Ovary (tissue), 9 donors: ENCODE data around the gene DAPK1. TPM values are rescaled to one million over a fixed set of nuclear protein-coding genes. Genes with fewer than 3 reads are reported as not detected.
A peak's percentile ranks its signal among the peaks of the same experiment; 100 is the strongest.

Experiments used
- DNase-seq, 5 donors: peaks; one replicate each; pipeline ENCODE4 v3.0.0-alpha.2; 2019 to 2020
- H3K27ac ChIP-seq, 2 donors: fragments of 200-600 bp; one replicate each; pipeline versions ENCODE4 v1.5.1 to v1.8.0; 2019 to 2022
- H3K27me3 ChIP-seq: fragments of 200-600 bp; one replicate; pipeline ENCODE4 v1.8.0; 2022
- H3K36me3 ChIP-seq: fragments of 200-600 bp; sonication (generic); one replicate; pipeline ENCODE4 v1.5.1; 2019
- H3K4me1 ChIP-seq: one replicate; pipeline ENCODE4 v1.8.1; 2013; ENCODE audit warnings: mild to moderate bottlenecking, moderate library complexity; ENCODE audit not compliant: insufficient read depth
- H3K4me3 ChIP-seq: fragments of 200-600 bp; sonication (generic); one replicate; pipeline ENCODE4 v1.5.1; 2017
- H3K9me3 ChIP-seq, 2 donors: fragments of 200-600 bp in 1 of 2; sonication (generic) in 1 of 2; one replicate each; pipeline versions ENCODE4 v1.5.1 to v1.8.1; 2013 to 2019; ENCODE audit warnings: mild to moderate bottlenecking in 1 of 2, moderate library complexity in 1 of 2
- EP300 ChIP-seq: sonication (generic); formaldehyde crosslinking; IDR thresholded peaks from one replicate; pipeline ENCODE4 v1.6.1; 2017; ENCODE audit warnings: antibody characterized with exemption
- POLR2A ChIP-seq: fragments of 450-650 bp; IDR thresholded peaks from one replicate; pipeline ENCODE4 v1.6.1; 2017; ENCODE audit warnings: antibody characterized with exemption, mild to moderate bottlenecking, moderate library complexity
- WGBS, 3 donors: extraction: QIAGEN DNeasy Blood & Tissue Kit in 1 of 3; methylation state at CpG; one replicate each; pipeline versions ENCODE4 v1.1.5 to v1.1.7; 2013 to 2017; 5-methylcytosine and 5-hydroxymethylcytosine counted together
- intact Hi-C, 4 donors: fragments of 100-400 bp; cut with DNase I; formaldehyde crosslinking; loops; one replicate each; pipeline versions ENCODE4 v1.11.0 to v1.15.1; 2022 to 2023
- polyA plus RNA-seq, 2 donors: library from polyadenylated mRNA; stranded (reverse); fragments of 200-250 nt in 1 of 2; fragments of 350-450 nt in 1 of 2; fragmentation: Illumina TruSeq in 1 of 2; extraction: RNeasy Lipid Tissue Mini Kit (QIAGEN cat#74804) in 1 of 2; gene quantifications; one replicate each; pipeline ENCODE4 v1.2.3, GENCODE V29; 2013 to 2014
- total RNA-seq, 7 donors: library from RNA; depleted of rRNA in 2 of 7; stranded (reverse); fragments of >200 nt in 2 of 7; fragmentation: NEBNext Ultra II Directional in 3 of 7; extraction: Animal tissue kit (Norgen Biotek cat#: 25700) in 3 of 7; gene quantifications; one replicate each; pipeline versions ENCODE4 v1.1.0 to v1.2.4, GENCODE V29; 2016 to 2023
- TF ChIP-seq, protein P1 (sequence below), 3 donors: fragments of 450-650 bp in 2 of 3; fragments of 200-600 bp in 1 of 3; IDR thresholded peaks; one replicate each; pipeline versions ENCODE4 v1.5.1 to v1.8.0; 2016 to 2022; ENCODE audit warnings: antibody characterized with exemption in 3 of 3, mild to moderate bottlenecking in 1 of 3
- donor health status: DM: no; HTN: no; CAD: no; lungs with moderate emphysema.
- donor health status: DM: no; HTN: no; CAD: no.
- donor health status: Bipolar disorder and iron deficiency.
- donor health status: DM: yes; HTN: yes; CAD: no.
- donor health status: DM: no; HTN: no; CAD: no.
- donor health status: DM: yes; HTN: yes; CAD: no.

The DAPK1 gene
- total and polyA plus RNA-seq, 9 donors = 39.3 to 133 (median 89.6) TPM

DNA sequence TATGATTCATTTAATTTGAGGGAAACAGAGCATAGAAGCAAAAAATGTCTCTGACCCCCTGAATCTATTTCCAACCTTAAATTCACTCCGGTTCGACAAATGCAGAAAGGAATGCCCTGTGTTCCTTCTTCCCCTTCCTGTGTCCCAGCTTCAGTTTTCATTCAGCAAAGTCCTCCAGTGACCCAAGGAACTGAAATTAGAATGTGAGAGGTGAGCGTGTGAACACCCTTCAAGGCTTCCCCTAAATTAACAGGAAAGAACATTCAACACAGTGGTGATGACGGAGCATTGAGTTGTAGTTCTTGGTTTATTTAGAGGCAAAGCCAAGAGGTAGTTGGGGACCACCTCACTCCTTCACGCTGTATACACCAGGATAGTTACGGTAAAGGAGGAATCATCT lies 130.7 kb downstream of the DAPK1 start:
- no peak overlapping the region for H3K27ac ChIP-seq
- H3K36me3 ChIP-seq = no peaks in the 10 kb centered on the region
- TF ChIP-seq, protein P1, sequence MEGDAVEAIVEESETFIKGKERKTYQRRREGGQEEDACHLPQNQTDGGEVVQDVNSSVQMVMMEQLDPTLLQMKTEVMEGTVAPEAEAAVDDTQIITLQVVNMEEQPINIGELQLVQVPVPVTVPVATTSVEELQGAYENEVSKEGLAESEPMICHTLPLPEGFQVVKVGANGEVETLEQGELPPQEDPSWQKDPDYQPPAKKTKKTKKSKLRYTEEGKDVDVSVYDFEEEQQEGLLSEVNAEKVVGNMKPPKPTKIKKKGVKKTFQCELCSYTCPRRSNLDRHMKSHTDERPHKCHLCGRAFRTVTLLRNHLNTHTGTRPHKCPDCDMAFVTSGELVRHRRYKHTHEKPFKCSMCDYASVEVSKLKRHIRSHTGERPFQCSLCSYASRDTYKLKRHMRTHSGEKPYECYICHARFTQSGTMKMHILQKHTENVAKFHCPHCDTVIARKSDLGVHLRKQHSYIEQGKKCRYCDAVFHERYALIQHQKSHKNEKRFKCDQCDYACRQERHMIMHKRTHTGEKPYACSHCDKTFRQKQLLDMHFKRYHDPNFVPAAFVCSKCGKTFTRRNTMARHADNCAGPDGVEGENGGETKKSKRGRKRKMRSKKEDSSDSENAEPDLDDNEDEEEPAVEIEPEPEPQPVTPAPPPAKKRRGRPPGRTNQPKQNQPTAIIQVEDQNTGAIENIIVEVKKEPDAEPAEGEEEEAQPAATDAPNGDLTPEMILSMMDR (IDR thresholded peaks at IDR 0.05) = no peak
- TF ChIP-seq POLR2A (no peak), EP300 (no peak)
- H3K27me3 ChIP-seq = no peaks in the 10 kb centered on the region
- peaks cover 3% of the 10 kb centered on the region for H3K4me1 ChIP-seq
- no peaks in the 10 kb centered on the region for H3K9me3 ChIP-seq
- no peak for DNase-seq
- H3K4me3 ChIP-seq = no peak overlapping the region
- intact Hi-C loops = no loop called here
- WGBS, 3 donors = 88 to 92% (median 89%) methylated on average over 6 of the region's 6 CpGs

- intact Hi-C loops = no loop called here
- H3K27me3 ChIP-seq = no peaks in the 10 kb centered on the region
- H3K36me3 ChIP-seq = no peaks in the 10 kb centered on the region
- TF ChIP-seq, protein P1 (IDR thresholded peaks at IDR 0.05) = no peak
- TF ChIP-seq EP300 (no peak), POLR2A (no peak)
- no peaks in the 10 kb centered on the region for H3K9me3 ChIP-seq
- H3K4me1 ChIP-seq = peaks cover 3% of the 10 kb centered on the region
- H3K4me3 ChIP-seq = no peak overlapping the region
- no peak overlapping the region for H3K27ac ChIP-seq
- 51 to 57% (median 54%) methylated on average over 6 of the region's 6 CpGs for WGBS, 3 donors
- DNase-seq = peak; percentile 46 to 77 (median 65)
Measured at GRCh38 chr9:87629104-87629503, 131.4 kb downstream of the DAPK1 start.

DNA sequence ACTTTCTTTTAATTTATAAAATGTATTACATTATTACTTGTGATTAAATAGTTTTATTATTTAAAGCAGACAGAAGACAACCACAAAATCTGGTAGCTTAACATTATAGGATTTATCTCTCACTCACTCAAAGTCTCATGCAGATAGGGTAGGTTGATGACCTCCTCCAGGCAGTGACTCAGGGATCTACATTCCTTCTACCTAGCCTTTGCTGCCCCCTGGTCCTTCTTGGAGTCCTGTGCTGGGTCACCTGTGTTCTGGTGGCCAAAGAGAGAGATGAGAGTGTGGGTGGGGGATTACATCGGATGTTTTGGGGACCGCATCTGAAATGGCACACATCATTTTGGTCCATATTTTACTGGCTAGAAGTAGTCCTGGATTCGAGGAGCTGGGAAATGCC lies 132.6 kb downstream of the DAPK1 start:
- intact Hi-C loops = loop anchor here in 1 of 4 donors (10.0 kb wide), 1 partner anchor 115 kb away; no protein-coding TSS in a partner anchor
- H3K27ac ChIP-seq = no peak overlapping the region
- H3K9me3 ChIP-seq = no peaks in the 10 kb centered on the region
- DNase-seq = no peak
- H3K27me3 ChIP-seq = no peaks in the 10 kb centered on the region
- TF ChIP-seq, protein P1 (IDR thresholded peaks at IDR 0.05) = no peak
- TF ChIP-seq POLR2A (no peak), EP300 (no peak)
- peaks cover 5% of the 10 kb centered on the region for H3K4me1 ChIP-seq
- 93 to 99% (median 96%) methylated on average over 3 of the region's 3 CpGs for WGBS, 3 donors
- no peaks in the 10 kb centered on the region for H3K36me3 ChIP-seq
- H3K4me3 ChIP-seq = no peak overlapping the region

DNA sequence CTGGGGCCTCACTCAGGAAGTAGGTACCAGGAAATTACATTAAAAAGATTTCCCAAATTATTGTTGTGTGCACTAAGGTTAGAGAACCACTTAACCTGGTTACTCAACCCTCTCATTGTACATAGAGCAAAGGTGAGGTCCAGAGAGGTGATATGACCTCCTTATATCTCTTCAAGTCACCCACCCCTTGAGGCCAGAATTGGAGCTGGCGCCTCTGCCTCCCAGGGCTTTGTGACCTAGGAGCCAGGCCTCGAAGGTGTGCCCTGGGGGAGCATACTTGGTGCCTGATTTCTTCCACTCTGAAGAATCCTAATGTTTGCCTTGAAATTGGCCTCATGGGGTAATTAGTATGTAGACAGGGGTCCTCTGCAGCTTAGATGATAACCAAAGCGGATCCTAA lies 133.2 kb downstream of the DAPK1 start:
- Histone ChIP-seq H3K4me3 (no peak overlapping the region), H3K4me1 (peaks cover 7% of the 10 kb centered on the region), H3K27me3 (no peaks in the 10 kb centered on the region), H3K27ac (no peak overlapping the region), H3K9me3 (no peaks in the 10 kb centered on the region), H3K36me3 (no peaks in the 10 kb centered on the region)
- 94 to 97% (median 95%) methylated on average over 3 of the region's 3 CpGs for WGBS, 3 donors
- no peak for DNase-seq
- TF ChIP-seq POLR2A = no peak
- TF ChIP-seq, protein P1 (IDR thresholded peaks at IDR 0.05) = no peak
- no peak for TF ChIP-seq EP300
- intact Hi-C loops = loop anchor here in 1 of 4 donors (10.0 kb wide), 1 partner anchor 116 kb away; no protein-coding TSS in a partner anchor
